ENCODE results near the gene RANBP17.
"Not testable (repeated sequence)": the region's sequence is repeated elsewhere in the genome, so short reads cannot be mapped to it uniquely, and the experiment has no call there.

Gene RANBP17

DNA sequence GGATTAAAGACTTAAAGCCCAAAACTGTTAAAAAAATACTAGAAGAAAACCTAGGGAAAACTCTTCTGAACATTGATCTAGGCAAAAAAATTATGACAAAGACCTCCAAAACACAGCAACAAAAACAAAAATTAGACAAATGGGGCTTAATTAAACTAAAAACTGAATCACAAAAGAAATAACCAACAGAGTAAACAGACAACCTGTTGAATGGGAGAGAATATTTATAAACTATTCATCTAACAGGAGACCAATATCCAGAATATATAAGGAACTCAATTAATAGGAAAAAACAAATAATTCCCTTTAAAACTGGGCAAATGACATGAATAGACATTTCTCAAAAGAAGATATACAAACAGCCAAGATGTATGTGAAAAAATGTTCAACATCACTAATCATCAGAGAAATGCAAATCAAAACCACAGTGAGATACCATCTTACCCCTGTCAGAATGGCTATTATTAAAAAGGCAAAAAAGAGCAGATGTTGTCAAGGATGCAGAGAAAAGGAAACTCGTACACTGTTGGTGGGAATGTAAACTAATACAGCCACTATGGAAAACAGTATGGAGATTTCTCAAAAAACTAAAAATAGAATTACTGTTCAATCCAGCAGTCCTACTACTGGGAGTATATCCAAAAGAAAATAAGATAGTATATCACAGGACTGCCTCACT lies 397.1 kb downstream of the RANBP17 start:
- no peak for DNase-seq

DNA sequence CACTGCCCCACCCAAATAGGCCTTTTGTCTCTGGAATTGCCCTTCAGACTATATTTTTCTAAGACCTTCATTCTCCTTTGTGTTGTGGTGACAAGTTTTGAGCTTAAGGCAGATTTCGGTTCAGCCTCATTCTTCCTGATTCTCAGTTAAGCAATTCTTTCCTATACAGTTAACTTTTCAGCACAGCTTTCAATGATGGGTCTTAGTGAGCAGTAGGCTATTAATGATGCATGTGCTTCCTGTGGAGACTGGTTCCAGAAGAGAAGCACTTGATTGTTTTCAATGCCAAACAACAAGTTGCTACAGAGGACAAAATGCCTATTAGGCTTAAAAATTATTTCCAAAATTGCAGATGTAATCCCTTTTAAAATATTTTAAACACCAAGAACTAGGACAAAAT lies 399.5 kb downstream of the RANBP17 start:
- DNase-seq, result no peak

DNA sequence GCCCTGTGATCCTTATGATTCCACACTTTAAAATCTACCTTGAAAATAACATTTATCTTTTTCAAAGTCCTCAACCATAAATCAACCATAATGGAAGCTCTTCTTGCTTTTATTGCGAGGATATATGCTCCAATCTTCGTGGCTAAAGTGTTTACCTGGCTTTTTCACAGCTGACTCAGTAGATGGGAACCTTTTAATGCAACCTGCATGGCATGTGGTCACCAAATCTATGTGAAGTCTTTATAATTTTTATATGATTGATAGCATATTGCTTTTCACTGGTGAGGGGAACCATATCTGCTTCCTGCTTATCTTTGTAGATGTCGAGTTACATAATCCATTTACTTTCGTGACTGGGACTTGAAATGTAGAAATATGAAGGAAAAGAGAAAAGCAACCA lies 400.1 kb downstream of the RANBP17 start:
- DNase-seq, result no peak

DNA sequence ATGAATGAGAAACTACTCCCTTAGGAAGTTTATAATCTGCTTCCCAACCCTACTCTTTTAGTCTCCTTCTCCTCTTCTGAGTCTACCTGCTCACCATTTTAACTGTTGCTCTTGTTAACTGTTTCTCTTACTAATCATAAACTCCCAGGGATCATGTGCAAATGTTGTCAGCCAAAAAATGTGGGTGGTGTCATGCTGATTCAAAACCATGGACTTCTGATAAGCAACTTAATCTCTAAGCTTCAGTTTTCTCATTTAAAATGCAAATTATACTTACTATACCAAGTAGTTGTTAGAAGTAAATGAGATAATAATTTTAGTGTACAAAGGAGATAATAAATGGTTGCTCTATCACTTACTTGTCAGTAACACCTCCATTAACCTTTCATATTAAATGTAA lies 401.4 kb downstream of the RANBP17 start:
- DNase-seq, result no peak

DNA sequence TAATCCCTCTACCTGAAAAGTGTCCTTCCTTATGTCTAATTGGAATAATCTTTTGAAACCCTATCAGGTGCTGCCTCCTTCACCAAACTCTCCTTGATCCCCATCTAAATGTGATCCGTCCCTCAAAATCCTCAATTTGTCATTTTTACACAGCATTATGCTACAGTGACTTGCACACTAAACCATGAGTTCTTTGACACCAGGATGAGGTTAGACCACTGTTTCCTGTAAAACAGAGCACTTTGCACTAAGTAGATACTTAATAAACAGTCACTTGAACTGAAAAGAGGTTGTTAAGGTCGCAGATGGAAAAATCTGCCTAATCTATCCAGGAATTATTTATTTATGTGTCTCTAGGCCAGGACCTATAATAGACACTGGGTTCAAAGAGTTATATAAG lies 403.0 kb downstream of the RANBP17 start:
- no peak for DNase-seq

DNA sequence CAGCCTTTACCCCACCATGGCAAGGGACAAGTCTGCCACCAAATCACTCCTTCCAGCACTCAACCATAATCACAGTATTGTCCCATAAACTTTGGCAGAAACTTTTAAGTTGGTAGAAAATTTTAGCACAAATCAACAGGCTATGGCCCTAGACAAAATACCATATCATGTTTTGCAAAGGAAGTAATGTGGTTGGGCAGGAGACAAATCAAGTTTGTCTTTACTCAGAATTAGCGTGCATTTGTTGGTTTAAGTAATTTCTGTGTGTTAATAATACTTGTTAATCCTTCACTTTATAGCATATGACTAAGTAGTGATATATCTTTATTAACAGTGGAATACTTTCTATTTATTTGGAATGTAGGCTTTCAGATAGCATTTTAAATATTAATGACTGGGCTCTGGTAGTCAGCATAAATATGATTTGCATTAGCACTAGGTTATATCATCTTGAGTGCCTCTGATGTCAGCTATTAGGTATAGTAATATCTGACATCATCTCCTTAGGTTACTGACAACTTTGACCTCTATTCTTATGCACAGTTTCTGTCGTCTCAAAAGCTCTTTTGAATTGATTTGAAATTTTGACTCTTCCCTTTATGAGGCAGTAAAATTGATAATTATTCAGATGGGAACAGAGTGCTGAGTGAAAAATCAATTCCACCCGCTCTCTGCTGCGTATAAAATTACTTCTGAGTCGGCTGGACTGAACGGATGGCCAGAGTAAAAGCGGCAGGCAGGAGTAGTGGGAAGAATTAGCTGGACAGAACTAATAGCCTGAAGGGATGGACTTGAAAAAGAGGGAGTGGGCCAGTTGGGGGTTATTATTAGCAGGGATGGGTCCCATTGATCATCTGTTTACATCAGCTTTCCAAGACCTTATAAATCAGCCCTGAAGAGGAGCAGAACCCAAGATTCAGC lies 407.1 kb downstream of the RANBP17 start:
- no peak for DNase-seq

DNA sequence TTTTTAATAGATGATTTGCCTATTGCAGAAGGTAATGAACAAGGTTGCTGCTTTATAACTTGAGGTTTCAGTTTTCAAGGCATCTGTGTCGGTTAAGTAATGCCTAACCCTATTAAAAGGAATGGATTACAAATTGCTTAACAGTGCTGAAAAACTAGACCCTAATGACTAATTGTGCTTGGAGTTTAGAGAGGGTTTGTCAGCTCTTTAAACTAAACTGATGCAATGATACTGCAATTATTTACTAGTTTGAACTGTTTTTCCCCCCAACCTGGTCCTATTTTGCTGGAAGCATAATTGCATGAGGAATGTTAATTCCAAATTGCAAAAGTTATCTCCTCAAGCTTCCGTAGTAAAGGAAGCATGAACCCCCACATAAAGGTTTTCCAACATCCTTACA lies 407.9 kb downstream of the RANBP17 start:
- DNase-seq, result no peak

DNA sequence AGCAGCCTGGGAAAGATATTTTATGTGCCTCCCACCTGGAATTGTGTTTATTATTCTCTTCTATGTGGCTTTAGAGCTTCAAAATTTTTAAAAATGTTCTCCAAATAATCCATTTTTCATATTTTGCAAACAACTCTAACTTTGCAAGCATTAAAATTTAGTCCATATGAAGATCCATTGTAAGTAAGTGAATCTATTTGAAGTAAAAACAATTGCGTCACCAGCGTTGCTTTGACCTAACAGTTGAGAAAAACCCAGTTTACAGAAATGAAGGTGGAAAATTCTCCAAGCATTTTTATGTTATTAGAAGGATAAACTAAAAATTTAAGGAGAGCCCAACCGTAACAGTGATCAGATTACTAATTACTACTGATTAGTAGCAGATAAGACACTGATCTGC lies 408.3 kb downstream of the RANBP17 start:
- DNase-seq, result no peak

DNA sequence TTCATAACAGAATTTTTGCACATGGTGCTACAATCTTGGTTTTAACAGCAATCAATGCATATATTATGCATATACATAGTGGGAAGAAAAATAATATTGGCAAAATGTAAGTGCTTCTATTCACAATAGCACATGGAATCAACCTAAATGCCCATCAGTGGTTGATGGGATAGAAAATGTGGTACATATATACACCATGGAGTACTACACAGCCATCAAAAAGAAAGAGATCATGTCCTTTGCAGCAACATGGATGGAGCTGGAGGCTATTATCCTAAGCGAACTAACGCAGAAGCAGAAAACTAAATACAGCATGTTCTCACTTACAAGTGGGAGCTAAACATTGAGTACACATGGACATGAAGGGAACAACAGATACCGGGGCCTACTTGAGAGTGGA lies 410.0 kb downstream of the RANBP17 start:
- no peak for DNase-seq

DNA sequence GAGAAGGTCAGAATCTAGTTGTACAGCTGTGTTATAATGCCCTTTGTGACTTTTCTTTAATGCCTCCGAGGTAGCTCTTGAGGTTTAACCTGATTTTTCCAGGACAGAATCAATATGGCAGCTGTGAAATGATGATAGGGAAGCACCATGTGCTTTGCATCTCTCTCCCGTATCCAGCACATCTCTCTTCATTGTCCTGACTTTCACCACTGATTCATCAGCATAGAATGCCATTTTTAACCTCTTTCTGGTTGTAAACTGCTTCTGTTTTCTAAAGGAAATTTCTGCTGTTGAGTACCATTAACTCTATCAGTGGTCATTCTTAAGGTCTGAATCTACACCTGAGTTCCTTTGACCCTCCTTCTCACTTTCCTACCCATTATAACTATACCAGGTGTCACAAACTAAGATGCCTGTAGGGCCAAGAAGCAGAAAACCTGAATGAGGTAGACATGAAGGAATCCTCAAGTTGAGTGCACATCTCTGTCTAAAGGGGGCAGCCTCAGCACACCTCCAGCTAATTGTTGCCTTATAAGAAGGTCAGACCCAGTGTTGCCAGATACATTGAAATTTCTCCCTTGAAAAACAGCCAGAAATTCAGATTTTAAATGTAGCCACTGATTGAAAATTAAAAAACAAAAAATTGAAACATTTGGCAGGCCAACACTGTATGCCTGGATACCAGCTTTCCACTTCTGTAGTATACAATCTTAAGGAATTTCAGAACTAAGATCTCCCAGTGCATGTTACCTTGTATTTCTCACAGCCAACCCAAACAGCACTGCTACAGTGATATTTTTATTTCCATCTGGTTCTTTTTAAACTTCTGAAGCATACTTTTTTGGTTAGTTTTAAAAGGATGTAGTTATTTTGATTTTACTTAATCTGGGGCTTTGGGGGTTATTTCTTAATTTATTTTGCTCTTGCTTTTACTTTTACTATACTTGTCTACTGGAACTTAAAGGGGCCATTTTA lies 411.5 kb downstream of the RANBP17 start:
- DNase-seq, result no peak

DNA sequence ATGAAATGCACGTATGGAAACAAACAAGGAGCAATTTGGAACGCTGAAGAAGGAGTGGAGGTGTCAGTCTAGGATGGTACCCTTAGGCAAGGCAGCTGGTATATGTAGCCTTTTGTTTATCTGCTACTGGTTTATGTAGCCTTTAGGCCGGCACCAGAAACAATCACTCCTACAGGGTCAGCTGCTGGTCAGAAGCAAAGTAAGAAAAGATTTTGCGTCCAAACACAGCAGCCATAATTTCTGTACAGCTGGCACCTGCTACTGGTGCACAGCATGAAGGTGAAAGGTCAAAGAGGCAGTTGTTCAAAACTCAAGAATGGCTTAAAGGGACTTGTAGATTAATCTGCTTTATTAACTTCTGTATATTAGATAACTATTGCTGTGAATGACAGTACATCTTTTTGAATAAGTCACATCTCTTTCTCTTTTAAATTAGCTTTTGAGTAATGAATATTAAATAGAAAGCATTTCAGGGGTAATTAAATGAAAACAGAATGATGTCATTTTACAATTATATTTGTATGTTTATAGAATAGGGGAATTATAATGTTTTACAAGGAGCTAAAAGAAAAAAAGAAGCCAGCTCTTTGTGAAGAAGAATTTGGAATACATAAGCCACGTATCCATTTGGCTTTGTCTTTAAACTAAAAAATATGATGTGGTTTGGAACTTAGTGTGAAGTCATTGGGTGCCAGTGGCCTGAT lies 414.2 kb downstream of the RANBP17 start:
- no peak for DNase-seq

DNA sequence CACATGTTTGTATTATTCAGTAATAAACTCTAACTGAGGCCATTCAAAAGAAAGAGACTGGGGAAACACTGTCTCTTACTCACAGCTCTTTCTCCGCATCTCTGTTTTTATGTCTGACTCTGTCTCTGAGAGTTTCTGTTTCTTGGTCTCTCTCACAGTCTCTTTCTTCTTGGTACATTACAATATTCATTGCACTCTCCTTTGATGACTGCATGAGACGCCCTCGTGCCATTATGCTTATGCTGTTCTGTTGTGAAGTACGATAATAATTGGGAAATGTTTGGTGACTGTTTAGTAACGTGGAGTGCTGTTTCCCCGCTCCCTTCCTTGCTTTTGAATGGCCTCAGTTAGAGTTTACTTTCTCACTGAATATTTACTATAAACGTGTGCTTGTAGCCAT lies 421.9 kb downstream of the RANBP17 start:
- no peak for DNase-seq

DNA sequence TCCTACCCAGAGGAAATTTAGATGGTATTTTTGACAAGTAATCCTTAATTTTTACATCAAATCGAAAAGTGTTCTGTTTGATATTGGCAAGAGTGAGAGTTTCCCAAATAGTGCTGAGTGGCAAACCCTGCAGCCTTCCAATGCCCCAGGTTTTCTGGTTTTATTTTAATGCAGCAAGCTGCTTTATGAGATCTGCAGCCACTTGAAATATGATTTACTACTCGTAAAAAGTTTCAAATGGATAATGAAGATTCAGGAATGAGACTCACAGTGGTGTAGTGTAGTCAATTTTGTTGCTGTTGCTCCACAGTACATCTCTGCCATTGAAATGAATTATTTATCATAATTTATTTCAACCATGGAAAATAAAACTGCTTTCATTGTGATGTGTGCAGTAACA lies 423.6 kb downstream of the RANBP17 start:
- DNase-seq, result no peak

DNA sequence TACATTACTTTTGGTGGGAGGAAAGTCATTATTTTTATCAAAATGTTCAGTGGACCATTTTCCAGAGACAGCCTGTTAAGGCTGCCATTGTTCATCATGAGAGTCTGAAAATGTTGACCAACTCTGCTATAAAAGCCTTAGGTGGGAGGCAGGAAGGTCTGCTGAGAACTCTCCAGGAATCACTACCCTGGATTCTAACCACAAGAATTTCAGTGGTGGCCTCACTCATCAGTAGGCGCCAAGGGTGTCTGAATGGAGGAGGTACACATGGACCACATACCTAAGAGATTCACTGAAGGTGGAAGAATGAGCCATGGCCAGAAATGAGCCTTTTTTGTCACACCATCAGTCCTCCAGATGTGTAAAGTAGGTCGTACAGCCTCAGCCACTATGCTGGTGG lies 426.2 kb downstream of the RANBP17 start:
- no peak for DNase-seq

DNA sequence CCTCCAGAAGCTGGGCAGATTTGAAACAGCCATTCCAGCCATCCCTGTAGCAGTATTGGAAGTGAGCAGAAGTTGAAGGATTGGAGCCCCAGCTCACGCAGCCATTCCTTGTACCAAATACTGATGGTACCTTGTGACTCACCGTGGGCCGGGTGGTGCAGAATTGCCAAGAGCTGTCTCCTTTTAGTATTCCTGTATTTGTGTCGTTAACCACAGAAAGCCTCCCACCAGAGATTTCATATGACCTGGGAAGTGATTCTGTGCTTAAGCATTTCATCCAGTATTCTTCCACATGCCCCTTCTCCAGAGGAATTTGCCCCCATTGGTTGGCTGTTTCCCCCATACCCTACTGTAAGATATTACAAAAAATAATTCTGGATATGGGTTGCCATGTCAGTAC lies 429.6 kb downstream of the RANBP17 start:
- no peak for DNase-seq

DNA sequence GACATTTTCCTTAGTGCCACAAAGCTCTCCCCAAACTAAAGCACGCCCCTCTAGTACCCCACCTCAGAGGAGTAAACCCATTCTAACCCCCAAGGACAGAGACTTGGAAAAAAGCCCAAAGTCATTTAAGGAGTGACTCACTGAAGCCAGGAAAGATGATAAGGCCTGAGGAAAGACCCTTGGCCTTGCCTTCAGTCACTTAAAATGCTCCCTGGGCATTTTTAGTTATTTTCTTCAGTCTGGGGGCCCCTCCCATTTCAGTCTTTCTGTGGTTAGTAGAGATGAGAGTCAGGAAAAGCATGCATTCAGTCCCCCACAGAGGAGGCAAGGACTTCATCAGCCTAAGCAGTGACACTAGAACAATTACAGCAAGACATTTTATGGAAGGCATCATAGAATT lies 433.5 kb downstream of the RANBP17 start:
- no peak for DNase-seq

DNA sequence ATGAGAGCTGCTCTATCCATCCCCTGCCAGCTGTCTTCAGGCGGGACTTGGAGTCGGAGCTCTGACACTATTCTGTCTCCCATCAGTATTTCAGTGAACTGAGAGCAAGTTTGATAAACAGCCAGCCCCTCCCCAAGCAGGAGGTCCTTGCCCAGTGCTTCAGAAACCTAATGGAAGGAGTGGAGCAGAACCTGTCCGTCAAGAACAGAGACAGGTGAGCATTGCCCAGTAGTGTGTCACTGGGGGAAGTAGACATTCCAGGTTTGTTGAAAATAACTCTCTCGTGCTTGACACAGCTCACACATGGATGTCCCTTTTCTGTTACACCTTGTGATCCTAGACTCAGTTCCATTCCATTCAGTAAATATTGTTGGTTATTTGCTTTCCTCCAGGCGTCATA lies 434.0 kb downstream of the RANBP17 start:
- no peak for DNase-seq

DNA sequence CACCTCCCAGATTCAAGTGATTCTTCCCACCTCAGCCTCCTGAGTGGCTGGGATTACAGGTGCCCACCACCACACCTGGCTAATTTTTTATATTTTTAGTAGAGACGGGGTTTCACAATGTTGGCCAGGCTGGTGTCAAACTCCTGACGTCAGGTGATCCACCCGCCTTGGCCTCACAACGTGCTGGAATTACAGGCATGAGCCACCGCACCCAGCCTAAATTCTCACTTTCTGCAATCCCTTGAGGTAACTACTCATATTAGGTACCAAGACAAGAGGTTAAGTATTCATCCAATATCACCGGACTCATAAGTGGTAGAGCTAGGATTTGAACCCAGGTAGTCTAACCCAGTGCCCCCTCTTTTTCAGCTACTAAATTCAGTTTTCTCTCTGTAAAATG lies 436.1 kb downstream of the RANBP17 start:
- not testable (repeated sequence) for DNase-seq

DNA sequence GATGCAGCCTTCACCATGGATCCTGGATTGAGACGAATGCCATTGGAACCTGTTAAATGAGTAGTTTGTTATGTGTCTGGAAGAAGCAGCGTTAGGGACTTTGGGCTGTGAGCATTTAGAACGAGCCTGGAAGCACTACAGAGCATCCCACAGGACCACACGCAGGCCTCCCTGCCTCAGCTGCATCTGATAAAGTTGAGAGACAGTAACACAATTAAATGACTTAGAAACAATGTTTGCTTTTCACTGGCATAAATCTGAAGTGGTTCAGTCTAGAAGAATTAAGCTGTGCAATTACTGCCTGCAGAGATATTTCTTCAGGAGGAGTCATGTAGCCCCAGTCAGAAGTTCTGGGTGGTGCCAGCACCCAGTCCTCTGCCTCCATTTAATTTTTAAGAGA lies 437.4 kb downstream of the RANBP17 start:
- no peak for DNase-seq

DNA sequence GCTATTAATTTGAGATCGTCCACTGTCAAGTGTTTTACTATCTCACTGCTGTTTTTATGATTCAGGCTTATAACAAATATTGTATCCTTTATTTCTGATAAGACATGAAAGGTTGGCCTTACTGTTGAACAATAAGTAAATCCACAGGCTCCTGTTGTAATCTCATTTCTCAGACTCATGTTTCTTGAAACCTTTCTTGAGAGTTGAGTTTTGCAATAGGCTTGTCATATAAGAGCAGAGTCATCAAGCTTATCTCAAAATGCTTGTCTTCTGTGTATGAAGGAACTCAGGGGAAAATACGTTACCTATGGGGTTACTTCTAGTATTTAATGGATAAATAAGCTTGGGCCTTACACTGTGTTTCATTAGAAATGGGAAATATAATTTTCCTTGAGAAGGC lies 438.0 kb downstream of the RANBP17 start:
- DNase-seq, result no peak

DNA sequence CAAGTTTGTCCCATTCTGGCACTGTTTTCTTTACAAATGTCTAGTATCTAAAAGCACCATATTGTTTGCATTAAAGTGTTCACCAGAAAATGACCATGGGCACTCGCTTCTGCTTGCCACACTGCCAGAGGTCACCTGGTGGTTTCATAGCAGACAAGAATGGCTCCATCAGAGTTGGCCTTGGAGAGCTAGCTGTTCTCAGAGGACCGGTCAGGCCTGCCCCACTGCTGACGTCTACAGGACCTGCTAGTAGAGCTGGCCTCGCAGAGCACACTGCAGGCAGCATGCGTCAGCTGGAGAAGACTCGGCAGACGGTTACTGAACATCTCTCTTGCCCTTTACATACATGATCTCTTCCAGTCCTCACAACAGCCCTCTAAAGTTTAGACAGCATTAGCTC lies 438.5 kb downstream of the RANBP17 start:
- no peak for DNase-seq

DNA sequence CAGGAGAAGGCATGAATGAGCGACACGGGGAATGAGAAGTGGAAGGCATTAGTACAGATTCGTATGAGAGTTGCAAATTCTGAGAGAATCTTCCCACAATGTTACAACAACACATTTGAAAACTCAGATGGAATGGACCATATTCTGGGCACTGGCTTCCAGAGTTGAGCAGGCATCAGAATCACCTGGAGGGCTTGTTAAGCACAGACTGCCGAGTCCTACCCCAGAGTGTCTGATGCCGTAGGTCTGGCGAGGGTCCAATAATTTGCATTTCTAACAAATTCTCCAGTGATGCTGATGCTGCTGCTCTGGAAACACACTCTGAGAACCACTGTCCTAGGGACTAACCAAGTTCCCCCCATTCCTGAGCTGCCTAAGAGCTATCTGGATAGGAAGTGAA lies 444.3 kb downstream of the RANBP17 start:
- DNase-seq, result no peak

Measured in inflammatory macrophage treated with lipopolysaccharide for 4 hours (primary cell).